HFF-Myc (cell line): Measurements from ENCODE around the gene FIGLA.

ENCODE experiments used
- DNase-seq: peaks from one replicate; pipeline ENCODE4 v3.0.0-alpha.2; 2011; ENCODE audit warnings: low read depth; ENCODE audit errors: extremely low read depth
- H3K4me3 ChIP-seq: replicated peaks from 2 replicates; pipeline ENCODE4 v1.5.1; 2011; ENCODE audit warnings: low read depth, mild to moderate bottlenecking, control low read depth, low read length
- CTCF ChIP-seq: IDR thresholded peaks from 2 replicates; pipeline ENCODE4 v1.5.1; 2012; ENCODE audit warnings: mild to moderate bottlenecking, low read depth, low read length, control low read depth; ENCODE audit errors: missing control alignments

The FIGLA gene

GRCh38 chr2:70748002-70748784, 42.2 kb downstream of the FIGLA start:
- H3K4me3 ChIP-seq: no peak overlapping the region
- no peak for DNase-seq
- TF ChIP-seq CTCF: no peak

GRCh38 chr2:70747284-70747683, 43.2 kb downstream of the FIGLA start:
- DNase-seq: no peak
- no peak for TF ChIP-seq CTCF
- no peak overlapping the region for H3K4me3 ChIP-seq

GRCh38 chr2:70746094-70746974, 44.1 kb downstream of the FIGLA start:
- no peak for DNase-seq
- no peak overlapping the region for H3K4me3 ChIP-seq
- no peak for TF ChIP-seq CTCF

- DNase-seq: no peak
- no peak overlapping the region for H3K4me3 ChIP-seq
- TF ChIP-seq CTCF: no peak
These were observed 45.1 kb downstream of the FIGLA start for GRCh38 chr2:70745276-70745825.

GRCh38 chr2:70744397-70744796, 46.0 kb downstream of the FIGLA start:
- no peak for DNase-seq
- no peak overlapping the region for H3K4me3 ChIP-seq
- TF ChIP-seq CTCF: no peak

- no peak for TF ChIP-seq CTCF
- DNase-seq: no peak
- no peak overlapping the region for H3K4me3 ChIP-seq
These were observed 46.8 kb downstream of the FIGLA start for GRCh38 chr2:70743677-70744076.
